Measurements from ENCODE around the gene CARS1.

DNA sequence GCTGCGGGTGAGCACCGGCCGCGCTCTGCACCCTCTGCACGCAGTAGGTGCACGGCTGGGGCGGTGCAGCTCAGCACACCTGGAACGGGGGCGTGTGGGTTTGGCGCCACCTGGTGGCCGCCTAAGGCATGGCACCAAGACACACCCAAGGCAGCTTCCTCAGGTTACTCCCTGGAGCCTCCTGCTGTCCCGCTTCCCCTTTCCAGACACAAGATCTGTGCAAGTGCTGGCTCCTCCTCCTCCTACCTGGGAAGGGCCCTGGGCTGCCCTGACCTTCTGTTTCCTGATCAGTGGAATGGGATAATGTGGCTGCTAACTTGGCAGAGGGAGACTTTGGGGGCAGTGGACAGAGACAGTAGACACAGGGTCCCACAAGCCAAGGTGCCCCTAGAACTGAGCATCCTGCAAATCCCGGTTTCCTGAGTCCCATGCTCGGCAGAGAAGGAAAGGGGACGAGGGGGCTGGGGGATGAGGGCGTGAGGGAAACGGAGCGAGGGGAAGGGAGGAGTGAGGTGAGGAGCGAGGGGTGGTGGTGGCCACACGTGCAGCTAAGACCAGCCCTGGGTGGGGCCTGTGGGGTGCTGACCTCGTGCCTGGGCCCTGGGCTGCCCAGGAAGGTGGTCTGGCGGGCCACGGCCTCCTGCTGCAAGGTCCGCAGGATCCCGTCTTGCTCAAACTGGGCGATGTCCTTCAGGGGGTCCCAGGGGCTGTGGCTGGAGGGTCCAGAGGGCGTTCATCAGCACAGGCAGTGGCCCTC is 34.8 kb upstream of the CARS1 start:
- peak; percentile 96 for TF ChIP-seq CTCF (IDR thresholded peaks at IDR 0.05)
- TF ChIP-seq EZH2 (IDR thresholded peaks at IDR 0.05) = no peak

All from neural progenitor cell (in vitro differentiated cells).